Osteoblast (primary cell): Measurements from ENCODE around the gene CTTN. TPM values are rescaled to one million over a fixed set of nuclear protein-coding genes. Genes with fewer than 3 reads are reported as not detected.

ENCODE experiments used
- DNase-seq: peaks from one replicate; pipeline ENCODE4 v3.0.0; 2011; ENCODE audit warnings: low spot score, mixed read lengths; ENCODE audit not compliant: insufficient read length; ENCODE audit errors: missing footprints
- H2AFZ ChIP-seq: 2 replicates; pipeline ENCODE4 v1.6.0; 2011; ENCODE audit warnings: mild to moderate bottlenecking, low read length
- H3K27ac ChIP-seq: 2 replicates; pipeline ENCODE4 v1.5.1; 2011; ENCODE audit warnings: mild to moderate bottlenecking, low read depth, low read length, moderate library complexity
- H3K27me3 ChIP-seq: 2 replicates; pipeline ENCODE4 v1.6.0; 2012; ENCODE audit warnings: mild to moderate bottlenecking, control low read depth, inconsistent platforms, low read length, moderate library complexity; ENCODE audit not compliant: insufficient read depth
- H3K36me3 ChIP-seq: 2 replicates; pipeline ENCODE4 v1.5.1; 2011; ENCODE audit warnings: mild to moderate bottlenecking, low read length, control low read depth, moderate library complexity; ENCODE audit not compliant: insufficient read depth
- H3K4me1 ChIP-seq: 2 replicates; pipeline ENCODE4 v1.5.1; 2011; ENCODE audit warnings: mild to moderate bottlenecking, low read length, control low read depth, moderate library complexity; ENCODE audit not compliant: insufficient read depth
- H3K4me2 ChIP-seq: 2 replicates; pipeline ENCODE4 v1.6.0; 2011; ENCODE audit warnings: mild to moderate bottlenecking, low read length; ENCODE audit not compliant: insufficient read depth
- H3K4me3 ChIP-seq: fragments of 200-600 bp; sonication (generic); 3 replicates; pipeline ENCODE4 v1.5.1; 2012; ENCODE audit warnings: mild to moderate bottlenecking, low read length, inconsistent platforms; ENCODE audit not compliant: insufficient read depth
- H3K79me2 ChIP-seq: 2 replicates; pipeline ENCODE4 v1.6.0; 2012; ENCODE audit warnings: mild to moderate bottlenecking, low read length, control low read depth, inconsistent platforms; ENCODE audit not compliant: insufficient read depth
- H3K9me3 ChIP-seq: 2 replicates; pipeline ENCODE4 v1.5.1; 2011; ENCODE audit warnings: low read depth, low read length, control low read depth
- H4K20me1 ChIP-seq: 2 replicates; pipeline ENCODE4 v1.6.0; 2012; ENCODE audit warnings: mild to moderate bottlenecking, low read length, control low read depth; ENCODE audit not compliant: insufficient read depth
- total RNA-seq: library from RNA; depleted of rRNA; stranded (reverse); fragments of >200 nt; gene quantifications from 2 replicates; pipeline ENCODE4 v1.2.3, GENCODE V29; 2012
- TF ChIP-seq, protein P1 (sequence below): IDR thresholded peaks from 2 replicates; pipeline ENCODE4 v1.5.1; 2011; ENCODE audit warnings: mild to moderate bottlenecking, low read depth, low read length, moderate library complexity; ENCODE audit errors: extremely low read depth

The CTTN gene
- total RNA-seq, 1 donor, result 429 TPM

DNA sequence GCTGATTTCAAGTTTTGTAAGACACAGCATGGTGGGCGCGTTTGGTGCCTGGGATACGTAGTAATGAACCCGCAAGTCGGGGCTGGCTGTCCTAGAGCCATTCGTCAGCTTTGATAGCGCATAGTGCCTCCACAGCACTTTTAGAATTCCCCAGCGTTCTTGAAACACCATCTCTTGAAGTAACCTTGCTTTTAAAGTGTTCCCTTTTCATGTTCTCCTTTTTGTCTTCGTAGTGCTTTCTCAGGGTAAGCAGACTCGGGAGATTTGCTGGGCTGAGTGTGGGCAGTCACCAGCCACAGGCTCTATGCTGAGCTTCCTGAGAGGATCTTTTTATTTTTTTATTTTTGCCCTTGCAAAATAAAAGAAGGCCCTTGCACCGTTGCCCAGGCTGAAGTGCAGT is 39.6 kb upstream of the CTTN start:
- Histone ChIP-seq H4K20me1 (peaks cover 11% of the 10 kb centered on the region), H2AFZ (no peak overlapping the region), H3K36me3 (peaks cover 76% of the 10 kb centered on the region), H3K9me3 (no peaks in the 10 kb centered on the region), H3K4me2 (no peak overlapping the region), H3K4me1 (no peaks in the 10 kb centered on the region), H3K4me3 (no peak overlapping the region), H3K27me3 (no peaks in the 10 kb centered on the region), H3K27ac (no peak overlapping the region), H3K79me2 (peaks cover 2% of the 10 kb centered on the region)
- TF ChIP-seq, protein P1, sequence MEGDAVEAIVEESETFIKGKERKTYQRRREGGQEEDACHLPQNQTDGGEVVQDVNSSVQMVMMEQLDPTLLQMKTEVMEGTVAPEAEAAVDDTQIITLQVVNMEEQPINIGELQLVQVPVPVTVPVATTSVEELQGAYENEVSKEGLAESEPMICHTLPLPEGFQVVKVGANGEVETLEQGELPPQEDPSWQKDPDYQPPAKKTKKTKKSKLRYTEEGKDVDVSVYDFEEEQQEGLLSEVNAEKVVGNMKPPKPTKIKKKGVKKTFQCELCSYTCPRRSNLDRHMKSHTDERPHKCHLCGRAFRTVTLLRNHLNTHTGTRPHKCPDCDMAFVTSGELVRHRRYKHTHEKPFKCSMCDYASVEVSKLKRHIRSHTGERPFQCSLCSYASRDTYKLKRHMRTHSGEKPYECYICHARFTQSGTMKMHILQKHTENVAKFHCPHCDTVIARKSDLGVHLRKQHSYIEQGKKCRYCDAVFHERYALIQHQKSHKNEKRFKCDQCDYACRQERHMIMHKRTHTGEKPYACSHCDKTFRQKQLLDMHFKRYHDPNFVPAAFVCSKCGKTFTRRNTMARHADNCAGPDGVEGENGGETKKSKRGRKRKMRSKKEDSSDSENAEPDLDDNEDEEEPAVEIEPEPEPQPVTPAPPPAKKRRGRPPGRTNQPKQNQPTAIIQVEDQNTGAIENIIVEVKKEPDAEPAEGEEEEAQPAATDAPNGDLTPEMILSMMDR, result no peak
- DNase-seq, result no peak

DNA sequence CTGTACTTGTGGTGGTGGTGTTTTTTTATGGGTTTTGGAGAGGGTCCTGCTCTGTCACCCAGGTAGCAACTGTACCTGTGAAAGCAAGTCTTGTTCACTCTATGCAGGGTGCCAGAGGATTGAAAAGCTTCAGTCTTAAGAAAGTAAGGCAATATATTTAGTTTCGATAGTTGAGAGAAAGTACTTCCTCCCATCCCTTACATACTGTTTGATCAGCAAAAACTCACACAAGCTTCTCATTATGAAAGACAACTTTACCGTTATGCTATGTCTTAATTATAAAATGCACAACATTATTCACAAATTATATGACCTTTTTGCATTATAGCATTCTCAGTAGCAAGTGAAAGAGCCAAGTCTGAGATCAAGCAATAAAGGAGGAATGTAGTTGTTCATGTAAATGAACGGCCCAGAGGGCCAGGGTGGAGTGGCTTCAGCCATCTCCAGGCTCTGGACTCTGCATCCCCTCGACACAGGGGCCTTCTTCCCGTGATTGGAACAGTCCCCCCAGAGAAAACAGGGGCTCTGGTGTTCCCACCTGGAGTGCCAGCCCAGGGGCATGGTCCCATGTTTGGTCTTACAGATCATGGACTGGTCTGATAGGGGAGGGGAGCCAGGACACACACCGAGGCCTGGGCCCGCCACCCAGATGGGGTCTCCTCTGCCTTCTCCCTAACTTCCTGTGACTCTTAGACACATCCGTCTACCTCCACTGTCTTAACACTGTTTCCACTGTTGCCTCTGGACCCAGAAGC is 38.7 kb upstream of the CTTN start:
- TF ChIP-seq, protein P1, result no peak
- Histone ChIP-seq H3K4me1 (no peaks in the 10 kb centered on the region), H3K79me2 (peaks cover 2% of the 10 kb centered on the region), H3K36me3 (peaks cover 73% of the 10 kb centered on the region), H3K4me3 (no peak overlapping the region), H3K4me2 (no peak overlapping the region), H3K27me3 (no peaks in the 10 kb centered on the region), H3K27ac (no peak overlapping the region), H3K9me3 (no peaks in the 10 kb centered on the region), H4K20me1 (peaks cover 11% of the 10 kb centered on the region), H2AFZ (no peak overlapping the region)
- no peak for DNase-seq

DNA sequence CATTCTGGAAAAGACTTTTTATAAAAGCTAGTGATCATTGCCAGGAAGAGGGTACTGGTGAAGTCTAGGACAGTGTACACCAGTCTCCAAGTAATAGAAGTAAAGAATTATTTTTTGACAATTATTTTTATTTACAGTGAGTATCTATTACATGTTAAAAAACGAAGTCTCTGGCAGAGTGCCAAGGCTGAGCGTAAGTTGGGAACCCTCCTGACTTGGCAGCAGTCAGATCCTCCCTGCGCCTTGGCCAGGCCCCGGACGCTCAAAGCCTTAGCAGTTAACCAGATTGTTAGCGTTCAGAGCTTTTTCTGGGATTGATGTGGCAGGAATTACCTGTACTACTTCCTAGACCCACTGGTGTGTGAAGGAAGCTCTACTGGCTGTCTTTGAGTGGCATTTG is 38.1 kb upstream of the CTTN start:
- Histone ChIP-seq H3K36me3 (peaks cover 76% of the 10 kb centered on the region), H3K9me3 (no peaks in the 10 kb centered on the region), H3K4me1 (no peaks in the 10 kb centered on the region), H3K79me2 (peaks cover 2% of the 10 kb centered on the region), H3K27ac (no peak overlapping the region), H3K27me3 (no peaks in the 10 kb centered on the region), H3K4me3 (no peak overlapping the region), H3K4me2 (no peak overlapping the region), H4K20me1 (peaks cover 11% of the 10 kb centered on the region), H2AFZ (no peak overlapping the region)
- no peak for DNase-seq
- TF ChIP-seq, protein P1, result no peak

DNA sequence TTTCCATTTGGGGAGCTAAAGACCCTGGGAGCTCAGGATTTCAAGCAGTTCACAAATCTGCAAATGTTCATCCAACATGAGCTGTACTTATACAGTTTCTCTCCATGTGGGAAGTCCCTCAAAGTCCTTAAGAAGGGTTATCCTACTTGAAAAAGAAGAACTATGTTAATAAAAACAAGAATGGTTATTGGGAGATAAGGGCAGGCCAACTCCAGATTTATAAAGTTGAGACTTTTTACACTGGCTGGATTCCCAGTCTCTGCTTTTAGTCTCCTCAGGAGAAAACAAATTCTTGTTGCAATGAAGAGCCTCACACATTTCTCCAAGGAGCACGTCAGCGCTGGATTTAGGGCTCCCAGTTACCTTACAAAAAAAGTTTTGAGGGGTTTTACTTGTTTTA is 34.2 kb upstream of the CTTN start:
- peak; percentile 64 for DNase-seq
- no peak overlapping the region for H3K4me3 ChIP-seq
- H3K27ac ChIP-seq, result no peak overlapping the region
- peaks cover 4% of the 10 kb centered on the region for H3K4me1 ChIP-seq
- peaks cover 11% of the 10 kb centered on the region for H4K20me1 ChIP-seq
- TF ChIP-seq, protein P1, result no peak
- no peak overlapping the region for H3K4me2 ChIP-seq
- H3K9me3 ChIP-seq, result no peaks in the 10 kb centered on the region
- no peaks in the 10 kb centered on the region for H3K27me3 ChIP-seq
- peaks cover 2% of the 10 kb centered on the region for H3K79me2 ChIP-seq
- no peak overlapping the region for H2AFZ ChIP-seq
- peaks cover 54% of the 10 kb centered on the region for H3K36me3 ChIP-seq
